ENCODE measurements around the gene INPP5A.

The INPP5A gene

GRCh38 chr10:132519382-132520176, 18.0 kb upstream of the INPP5A start:
- DNase-seq: no peak

GRCh38 chr10:132520177-132520811, 17.3 kb upstream of the INPP5A start:
- DNase-seq: no peak

GRCh38 chr10:132521041-132521465, 16.5 kb upstream of the INPP5A start:
- no peak for DNase-seq

- no peak for DNase-seq
Measured at GRCh38 chr10:132521466-132522102, 16.0 kb upstream of the INPP5A start.

- no peak for DNase-seq
Measured at GRCh38 chr10:132522521-132523411, 14.8 kb upstream of the INPP5A start.

- no peak for DNase-seq
Measured at GRCh38 chr10:132523561-132524442, 13.8 kb upstream of the INPP5A start.

GRCh38 chr10:132524443-132525285, 12.9 kb upstream of the INPP5A start:
- no peak for DNase-seq

GRCh38 chr10:132526676-132527075, 10.9 kb upstream of the INPP5A start:
- DNase-seq: no peak

GRCh38 chr10:132527339-132528063, 10.1 kb upstream of the INPP5A start:
- no peak for DNase-seq

GRCh38 chr10:132528064-132528691, 9.4 kb upstream of the INPP5A start:
- DNase-seq: no peak

- no peak for DNase-seq
Measured at GRCh38 chr10:132532179-132532578, 5.4 kb upstream of the INPP5A start.

GRCh38 chr10:132532749-132533560, 4.6 kb upstream of the INPP5A start:
- DNase-seq: no peak

- DNase-seq: no peak
Measured at GRCh38 chr10:132533571-132534260, 3.9 kb upstream of the INPP5A start.

GRCh38 chr10:132534391-132535064, 3.1 kb upstream of the INPP5A start:
- DNase-seq: no peak

GRCh38 chr10:132535065-132535651, 2.4 kb upstream of the INPP5A start:
- no peak for DNase-seq

GRCh38 chr10:132536241-132536876, 1.2 kb upstream of the INPP5A start:
- DNase-seq: no peak
